ENCODE measurements around the gene SOAT2.

- TF ChIP-seq POLR2AphosphoS5 (IDR thresholded peaks at IDR 0.05; ENCODE audit: borderline replicate concordance, low read depth, low read length) (no peak), EZH2 (IDR thresholded peaks at IDR 0.05) (no peak)
These were observed 28.8 kb upstream of the SOAT2 start for GRCh38 chr12:53074283-53074998.

Measured in SK-N-MC (cell line).